ENCODE results near the gene UTRN. TPM values are rescaled to one million over a fixed set of nuclear protein-coding genes. Genes with fewer than 3 reads are reported as not detected.
A peak's percentile ranks its signal among the peaks of the same experiment; 100 is the strongest.

Gene UTRN
- total and polyA plus RNA-seq, 3 donors from 2014 or later, result 109 to 127 (median 118) TPM

DNA sequence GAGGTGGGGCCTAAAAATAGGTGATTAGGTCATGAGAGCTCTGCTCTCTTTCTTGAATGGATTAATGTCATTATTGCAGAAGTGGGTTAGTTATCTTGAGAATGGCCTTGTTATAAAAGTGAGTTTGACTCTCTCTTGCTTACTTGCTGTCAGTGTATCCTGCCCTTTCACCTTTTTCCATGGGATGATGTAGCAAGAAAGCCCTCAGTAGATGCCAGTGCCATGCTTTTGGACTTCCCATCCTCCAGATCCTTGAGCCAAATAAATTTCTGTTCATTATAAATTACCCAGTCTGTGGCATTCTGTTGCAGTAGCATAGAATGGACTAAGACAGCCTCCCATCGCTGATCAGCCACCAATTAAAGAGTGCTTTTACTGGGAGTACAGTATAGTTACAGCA lies 40.1 kb downstream of the UTRN start:
- H3K4me3 ChIP-seq, result no peak overlapping the region
- intact Hi-C loops (cut with DNase I; ENCODE audit: low total_unique reads), result no loop called here
- H3K36me3 ChIP-seq (ENCODE audit: low read depth, missing control alignments), result no peaks in the 10 kb centered on the region
- no peaks in the 10 kb centered on the region for H3K27me3 ChIP-seq
- H3K9me3 ChIP-seq, result no peaks in the 10 kb centered on the region
- peaks cover 13% of the 10 kb centered on the region for H3K4me1 ChIP-seq
- 100% methylated on average over 1 of the region's 1 CpG for WGBS, 2 donors
- no peak overlapping the region for H3K27ac ChIP-seq
- TF ChIP-seq, protein P1, sequence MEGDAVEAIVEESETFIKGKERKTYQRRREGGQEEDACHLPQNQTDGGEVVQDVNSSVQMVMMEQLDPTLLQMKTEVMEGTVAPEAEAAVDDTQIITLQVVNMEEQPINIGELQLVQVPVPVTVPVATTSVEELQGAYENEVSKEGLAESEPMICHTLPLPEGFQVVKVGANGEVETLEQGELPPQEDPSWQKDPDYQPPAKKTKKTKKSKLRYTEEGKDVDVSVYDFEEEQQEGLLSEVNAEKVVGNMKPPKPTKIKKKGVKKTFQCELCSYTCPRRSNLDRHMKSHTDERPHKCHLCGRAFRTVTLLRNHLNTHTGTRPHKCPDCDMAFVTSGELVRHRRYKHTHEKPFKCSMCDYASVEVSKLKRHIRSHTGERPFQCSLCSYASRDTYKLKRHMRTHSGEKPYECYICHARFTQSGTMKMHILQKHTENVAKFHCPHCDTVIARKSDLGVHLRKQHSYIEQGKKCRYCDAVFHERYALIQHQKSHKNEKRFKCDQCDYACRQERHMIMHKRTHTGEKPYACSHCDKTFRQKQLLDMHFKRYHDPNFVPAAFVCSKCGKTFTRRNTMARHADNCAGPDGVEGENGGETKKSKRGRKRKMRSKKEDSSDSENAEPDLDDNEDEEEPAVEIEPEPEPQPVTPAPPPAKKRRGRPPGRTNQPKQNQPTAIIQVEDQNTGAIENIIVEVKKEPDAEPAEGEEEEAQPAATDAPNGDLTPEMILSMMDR (IDR thresholded peaks at IDR 0.05), result no peak
- no peak for TF ChIP-seq POLR2A (IDR thresholded peaks at IDR 0.05)
- no peak for DNase-seq

DNA sequence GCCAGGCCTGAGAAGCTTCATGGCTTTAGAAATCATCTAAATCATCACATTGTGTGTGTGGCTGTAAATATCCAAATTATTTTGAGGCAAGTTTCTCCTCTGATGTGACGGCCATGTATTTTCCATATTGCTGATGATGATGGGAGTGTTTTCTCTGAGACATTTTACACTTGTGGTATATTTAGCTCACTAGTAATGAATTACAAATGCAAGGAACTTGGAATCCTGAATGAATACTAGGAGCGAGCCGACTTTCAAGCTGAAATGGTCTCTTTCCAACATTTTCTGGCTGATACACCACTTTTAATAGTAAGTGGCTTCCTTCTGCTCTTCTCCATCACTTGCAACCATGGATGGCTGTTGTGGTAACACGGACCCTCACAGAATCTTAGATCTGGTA lies 41.3 kb downstream of the UTRN start:
- Histone ChIP-seq H3K4me1 (peaks cover 13% of the 10 kb centered on the region), H3K36me3 (ENCODE audit: low read depth, missing control alignments) (no peaks in the 10 kb centered on the region), H3K9me3 (no peaks in the 10 kb centered on the region), H3K4me3 (no peak overlapping the region), H3K27ac (peak overlapping the region; percentile 42 to 83), H3K27me3 (no peaks in the 10 kb centered on the region)
- intact Hi-C loops (cut with DNase I; ENCODE audit: low total_unique reads), result no loop called here
- no peak for DNase-seq
- no peak for TF ChIP-seq POLR2A (IDR thresholded peaks at IDR 0.05)
- TF ChIP-seq, protein P1 (IDR thresholded peaks at IDR 0.05), result no peak
- WGBS, 2 donors, result 82 to 83% methylated on average over 4 of the region's 4 CpGs

DNA sequence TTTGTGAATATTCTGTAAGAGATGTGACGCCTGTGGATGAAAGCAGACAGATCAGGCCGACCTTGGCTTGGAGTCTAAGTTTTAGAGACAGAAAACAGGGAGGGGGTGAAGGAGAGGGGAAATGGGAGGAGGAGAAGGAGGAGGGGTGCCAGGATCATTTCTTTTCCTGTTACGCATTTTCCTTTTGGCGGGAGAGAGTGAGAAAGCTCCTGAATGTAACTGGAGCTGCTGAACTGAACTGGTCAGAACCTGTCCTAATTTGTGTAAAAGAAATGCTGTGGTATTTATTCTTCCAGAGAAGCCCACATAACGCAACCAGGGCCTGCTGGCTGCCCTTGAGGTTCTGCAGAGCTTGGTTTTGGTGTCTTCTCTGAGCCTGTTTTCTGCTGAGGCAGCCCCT lies 41.9 kb downstream of the UTRN start:
- DNase-seq, result peak; percentile 38
- H3K36me3 ChIP-seq (ENCODE audit: low read depth, missing control alignments), result no peaks in the 10 kb centered on the region
- H3K4me1 ChIP-seq, result peaks cover 9% of the 10 kb centered on the region
- intact Hi-C loops (cut with DNase I; ENCODE audit: low total_unique reads), result no loop called here
- H3K27me3 ChIP-seq, result no peaks in the 10 kb centered on the region
- TF ChIP-seq, protein P1 (IDR thresholded peaks at IDR 0.05), result no peak
- TF ChIP-seq POLR2A (IDR thresholded peaks at IDR 0.05), result no peak
- H3K27ac ChIP-seq, result peak overlapping the region; percentile 42 to 83
- no peaks in the 10 kb centered on the region for H3K9me3 ChIP-seq
- WGBS, 2 donors, result 29 to 30% methylated on average over 5 of the region's 5 CpGs
- no peak overlapping the region for H3K4me3 ChIP-seq

DNA sequence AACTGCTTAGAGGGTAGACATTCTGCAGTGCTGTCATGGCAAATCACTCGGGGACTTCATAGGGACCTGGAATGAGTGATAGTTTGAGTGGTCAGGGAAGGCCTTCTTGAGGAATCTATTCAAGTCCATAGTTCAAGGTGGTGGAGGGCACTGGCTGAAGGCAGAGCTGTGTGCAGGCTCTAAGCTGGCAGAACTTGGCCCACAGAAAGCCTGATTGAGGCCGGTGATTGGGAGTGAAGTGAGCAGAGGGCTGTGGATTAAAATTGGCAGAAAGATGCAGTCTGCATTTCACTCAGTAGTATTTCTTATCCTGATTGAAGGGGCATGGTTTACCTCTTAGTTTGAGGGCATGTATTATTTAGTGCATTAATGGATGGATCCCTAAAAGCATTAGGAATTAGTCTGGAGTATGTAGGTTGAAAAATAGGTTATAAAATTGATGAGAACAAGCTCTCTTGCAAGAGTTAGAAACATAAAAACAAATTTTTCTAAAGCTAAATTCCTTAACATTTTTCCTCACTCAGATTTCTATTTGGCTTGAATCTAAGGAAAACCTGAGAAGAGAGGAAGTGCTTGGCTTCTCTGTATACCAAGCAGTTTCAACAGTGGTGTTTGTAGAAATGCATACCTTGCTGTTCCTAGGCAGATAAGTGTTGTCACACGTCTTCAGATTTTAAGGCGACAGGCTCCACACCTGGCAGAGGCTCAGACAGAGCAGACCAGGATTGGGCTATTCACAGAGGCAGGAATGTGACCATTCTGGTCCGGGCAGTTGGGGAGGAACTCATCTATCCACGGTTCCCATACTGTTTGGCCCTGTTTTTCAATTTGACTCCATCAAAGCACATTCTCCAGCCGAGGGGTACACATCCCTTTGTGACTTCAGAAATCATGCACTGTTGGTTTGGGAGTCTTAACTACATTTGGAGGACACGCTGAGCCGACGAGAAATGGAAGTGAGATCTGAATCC lies 45.2 kb downstream of the UTRN start:
- Histone ChIP-seq H3K4me3 (no peak overlapping the region), H3K36me3 (ENCODE audit: low read depth, missing control alignments) (no peaks in the 10 kb centered on the region), H3K9me3 (no peaks in the 10 kb centered on the region), H3K4me1 (peaks cover 7% of the 10 kb centered on the region), H3K27ac (no peak overlapping the region), H3K27me3 (no peaks in the 10 kb centered on the region)
- 58 to 67% methylated on average over 10 of the region's 10 CpGs for WGBS, 2 donors
- DNase-seq, result no peak
- TF ChIP-seq POLR2A (IDR thresholded peaks at IDR 0.05), result no peak
- TF ChIP-seq, protein P1 (IDR thresholded peaks at IDR 0.05), result no peak
- intact Hi-C loops (cut with DNase I; ENCODE audit: low total_unique reads), result no loop called here
